Measurements from ENCODE around the gene EHMT1. TPM values are rescaled to one million over a fixed set of nuclear protein-coding genes. Genes with fewer than 3 reads are reported as not detected.

The EHMT1 gene
- total RNA-seq, 2 experiments from 2014 or later, result 80.6 to 87.8 TPM

GRCh38 chr9:137720571-137721110 lies 101.8 kb downstream of the EHMT1 start:
- Histone ChIP-seq H3K9me3 (ENCODE audit: control insufficient read depth in 1 of 2, insufficient read depth in 1 of 2, low read length in 2 of 2) (peaks cover 15 to 78% of the 10 kb centered on the region in 2 experiments), H3K27me3 (ENCODE audit: control insufficient read depth in 1 of 2, insufficient read depth in 2 of 2, low read length in 2 of 2) (no peaks in the 10 kb centered on the region), H3K36me3 (ENCODE audit: insufficient read depth, low read length) (peaks cover 40% of the 10 kb centered on the region), H3K4me3 (ENCODE audit: low read length) (no peak overlapping the region), H3K4me1 (ENCODE audit: insufficient read depth, low read length) (peaks cover 50% of the 10 kb centered on the region), H3K27ac (ENCODE audit: low read depth in 1 of 2, low read length in 2 of 2) (no peak overlapping the region)
- CTCF ChIA-PET, result no interaction called here
- peaks cover 5% of the 10 kb centered on the region for H3K9me3 Mint-ChIP-seq
- DNase-seq, result no peak
- POLR2A ChIA-PET, result no interaction called here
- no peaks in the 10 kb centered on the region for H3K27me3 Mint-ChIP-seq
- H3K36me3 Mint-ChIP-seq (ENCODE audit: low read depth), result peaks cover 81% of the 10 kb centered on the region
- TF ChIP-seq CTCF (IDR thresholded peaks at IDR 0.05), result no peak
- peak overlapping the region; percentile 58 for H3K27ac Mint-ChIP-seq
- H3K4me1 Mint-ChIP-seq (ENCODE audit: low read depth), result peaks cover 42% of the 10 kb centered on the region
- no peak overlapping the region for H3K4me3 Mint-ChIP-seq
- intact Hi-C loops (cut with DNase I, micrococcal nuclease), result no loop called here
- no peak for ATAC-seq (ENCODE audit: poor library complexity)

- ChIA-PET CTCF (no interaction called here), POLR2A (interaction anchor here (0.7 kb wide), 1 partner anchor 91 kb away, joined by 3 read pairs; no protein-coding TSS in a partner anchor)
- ATAC-seq (ENCODE audit: poor library complexity), result peak; percentile 24
- Mint-ChIP-seq H3K4me3 (peak overlapping the region; percentile 35), H3K27me3 (no peaks in the 10 kb centered on the region), H3K4me1 (ENCODE audit: low read depth) (peaks cover 47% of the 10 kb centered on the region), H3K9me3 (peaks cover 3% of the 10 kb centered on the region), H3K27ac (peak overlapping the region; percentile 93), H3K36me3 (ENCODE audit: low read depth) (peaks cover 84% of the 10 kb centered on the region)
- TF ChIP-seq CTCF (IDR thresholded peaks at IDR 0.05), result no peak
- Histone ChIP-seq H3K9me3 (ENCODE audit: control insufficient read depth in 1 of 2, insufficient read depth in 1 of 2, low read length in 2 of 2) (peaks cover 7 to 79% of the 10 kb centered on the region in 2 experiments), H3K27me3 (ENCODE audit: control insufficient read depth in 1 of 2, insufficient read depth in 2 of 2, low read length in 2 of 2) (no peaks in the 10 kb centered on the region), H3K4me3 (ENCODE audit: low read length) (no peak overlapping the region), H3K27ac (ENCODE audit: low read depth in 1 of 2, low read length in 2 of 2) (peak overlapping the region in 1 of 2 donors; percentile 36), H3K36me3 (ENCODE audit: insufficient read depth, low read length) (peaks cover 44% of the 10 kb centered on the region), H3K4me1 (ENCODE audit: insufficient read depth, low read length) (peaks cover 51% of the 10 kb centered on the region)
- intact Hi-C loops (cut with DNase I, micrococcal nuclease), result no loop called here
- peak in 5 of 14 experiments; percentile 11 to 45 (median 21) for DNase-seq
Observed at GRCh38 chr9:137721479-137721878, 102.7 kb downstream of the EHMT1 start.

GRCh38 chr9:137721899-137722298 lies 103.1 kb downstream of the EHMT1 start:
- H3K27me3 Mint-ChIP-seq, result no peaks in the 10 kb centered on the region
- TF ChIP-seq CTCF (IDR thresholded peaks at IDR 0.05), result peak; percentile 55
- H3K27ac Mint-ChIP-seq, result peak overlapping the region; percentile 93
- H3K36me3 ChIP-seq (ENCODE audit: insufficient read depth, low read length), result peaks cover 44% of the 10 kb centered on the region
- peak overlapping the region; percentile 35 for H3K4me3 Mint-ChIP-seq
- peak in 9 of 14 experiments; percentile 26 to 71 (median 49) for DNase-seq
- ATAC-seq (ENCODE audit: poor library complexity), result peak; percentile 60
- peaks cover 3 to 75% of the 10 kb centered on the region in 2 experiments for H3K9me3 ChIP-seq (ENCODE audit: control insufficient read depth in 1 of 2, insufficient read depth in 1 of 2, low read length in 2 of 2)
- peaks cover 51% of the 10 kb centered on the region for H3K4me1 Mint-ChIP-seq (ENCODE audit: low read depth)
- H3K27ac ChIP-seq (ENCODE audit: low read depth in 1 of 2, low read length in 2 of 2), result peak overlapping the region; percentile 61 to 62
- ChIA-PET CTCF (no interaction called here), POLR2A (interaction anchor here (0.7 kb wide), 1 partner anchor 91 kb away, joined by 3 read pairs; no protein-coding TSS in a partner anchor)
- H3K4me1 ChIP-seq (ENCODE audit: insufficient read depth, low read length), result peaks cover 47% of the 10 kb centered on the region
- intact Hi-C loops (cut with DNase I, micrococcal nuclease), result no loop called here
- peaks cover 84% of the 10 kb centered on the region for H3K36me3 Mint-ChIP-seq (ENCODE audit: low read depth)
- H3K9me3 Mint-ChIP-seq, result peaks cover 3% of the 10 kb centered on the region
- no peaks in the 10 kb centered on the region for H3K27me3 ChIP-seq (ENCODE audit: control insufficient read depth in 1 of 2, insufficient read depth in 2 of 2, low read length in 2 of 2)
- no peak overlapping the region for H3K4me3 ChIP-seq (ENCODE audit: low read length)

Data from CD4-positive, alpha-beta T cell (primary cell).